Stimulated activated naive CD4-positive, alpha-beta T cell treated with Interleukin-2 at 50 U/mL for 16 hours (primary cell): ENCODE measurements around the gene TNIP1.

ENCODE experiments used
- DNase-seq: peaks from one replicate; lab custom pipeline; 2025; lab: John Stamatoyannopoulos, UW

The TNIP1 gene, protein sequence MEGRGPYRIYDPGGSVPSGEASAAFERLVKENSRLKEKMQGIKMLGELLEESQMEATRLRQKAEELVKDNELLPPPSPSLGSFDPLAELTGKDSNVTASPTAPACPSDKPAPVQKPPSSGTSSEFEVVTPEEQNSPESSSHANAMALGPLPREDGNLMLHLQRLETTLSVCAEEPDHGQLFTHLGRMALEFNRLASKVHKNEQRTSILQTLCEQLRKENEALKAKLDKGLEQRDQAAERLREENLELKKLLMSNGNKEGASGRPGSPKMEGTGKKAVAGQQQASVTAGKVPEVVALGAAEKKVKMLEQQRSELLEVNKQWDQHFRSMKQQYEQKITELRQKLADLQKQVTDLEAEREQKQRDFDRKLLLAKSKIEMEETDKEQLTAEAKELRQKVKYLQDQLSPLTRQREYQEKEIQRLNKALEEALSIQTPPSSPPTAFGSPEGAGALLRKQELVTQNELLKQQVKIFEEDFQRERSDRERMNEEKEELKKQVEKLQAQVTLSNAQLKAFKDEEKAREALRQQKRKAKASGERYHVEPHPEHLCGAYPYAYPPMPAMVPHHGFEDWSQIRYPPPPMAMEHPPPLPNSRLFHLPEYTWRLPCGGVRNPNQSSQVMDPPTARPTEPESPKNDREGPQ

DNA sequence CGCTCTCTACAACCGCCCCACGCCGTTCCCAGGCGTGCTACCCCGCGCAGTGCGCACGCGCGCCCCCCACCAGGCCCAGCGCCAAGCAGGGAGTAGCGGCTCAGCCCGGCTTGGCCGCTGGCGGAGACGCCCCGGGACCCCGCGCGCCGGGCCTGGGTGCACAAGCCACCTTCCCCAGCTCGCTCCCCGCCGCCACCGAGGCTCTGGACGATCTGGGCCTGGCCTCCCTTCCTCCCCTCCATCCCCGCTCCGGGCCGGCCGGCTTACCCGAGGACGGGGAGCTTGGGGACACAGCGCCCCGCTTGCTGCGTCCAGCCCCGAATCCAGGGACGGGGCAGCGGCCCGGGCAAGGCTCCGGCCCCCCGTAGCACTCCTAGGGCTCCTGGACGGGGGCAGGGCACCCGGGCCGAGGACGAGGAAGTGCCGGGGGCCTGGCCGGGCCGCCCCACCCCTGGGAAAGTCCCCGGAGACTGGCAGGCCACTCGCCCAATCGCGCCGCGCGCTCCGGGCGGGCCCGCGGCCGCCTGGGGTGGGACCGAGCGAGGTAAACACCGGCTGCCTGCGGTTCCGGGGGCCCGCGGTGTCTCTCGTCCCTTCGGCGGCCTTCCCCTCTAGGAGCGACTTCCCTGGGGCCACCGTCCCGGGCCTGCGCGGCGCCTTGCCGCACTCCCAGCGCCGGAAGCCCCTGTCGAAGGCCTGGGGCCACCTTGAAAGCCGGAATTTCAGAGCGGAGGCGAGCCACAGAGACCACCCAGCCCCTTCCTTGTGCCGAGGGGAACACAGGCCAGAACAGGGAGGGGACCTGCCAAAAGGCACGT is at the start of gene TNIP1:
Gene TNIP1 (minus strand): TSS at position 422 of the 818 bp plus-strand sequence. CDS start 15,939 bp downstream, outside the sequence.
- DNase-seq = peak; percentile 88

DNA sequence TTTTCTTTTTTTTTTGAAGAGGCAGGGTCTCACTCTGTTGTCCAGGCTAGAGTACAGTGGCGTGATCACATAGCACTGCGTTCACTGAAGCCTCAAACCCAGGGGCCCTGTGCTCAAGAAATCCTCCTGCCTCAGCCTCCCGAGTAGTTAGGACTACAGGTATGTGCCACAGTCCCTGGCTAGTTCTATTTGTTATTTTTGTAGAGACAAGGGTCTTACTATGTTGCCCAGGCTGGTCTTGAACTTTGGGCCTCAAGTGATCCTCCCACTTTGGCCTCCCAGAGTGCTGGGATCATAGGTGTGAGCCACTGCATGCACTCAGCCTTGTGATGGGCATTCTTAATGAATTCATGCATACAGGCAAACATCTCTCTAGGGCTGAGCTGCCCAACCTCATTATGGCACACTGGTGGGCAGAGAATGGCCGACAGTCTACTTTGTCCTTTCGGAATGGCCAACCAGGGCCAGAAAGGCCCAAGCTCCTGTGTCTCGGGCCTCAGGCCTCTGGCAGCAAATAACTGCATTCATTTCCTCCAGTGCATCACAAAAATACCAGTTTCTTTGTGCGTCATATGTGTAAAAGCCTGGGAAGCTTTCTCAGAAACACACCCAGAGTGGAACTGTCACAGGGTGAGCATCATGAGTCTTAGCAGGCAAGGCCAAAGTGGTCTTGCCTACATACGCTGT is 49.5 kb upstream of the TNIP1 start:
- DNase-seq = no peak

- DNase-seq = no peak
Observed at GRCh38 chr5:151128817-151129216, 48.0 kb upstream of the TNIP1 start.

DNA sequence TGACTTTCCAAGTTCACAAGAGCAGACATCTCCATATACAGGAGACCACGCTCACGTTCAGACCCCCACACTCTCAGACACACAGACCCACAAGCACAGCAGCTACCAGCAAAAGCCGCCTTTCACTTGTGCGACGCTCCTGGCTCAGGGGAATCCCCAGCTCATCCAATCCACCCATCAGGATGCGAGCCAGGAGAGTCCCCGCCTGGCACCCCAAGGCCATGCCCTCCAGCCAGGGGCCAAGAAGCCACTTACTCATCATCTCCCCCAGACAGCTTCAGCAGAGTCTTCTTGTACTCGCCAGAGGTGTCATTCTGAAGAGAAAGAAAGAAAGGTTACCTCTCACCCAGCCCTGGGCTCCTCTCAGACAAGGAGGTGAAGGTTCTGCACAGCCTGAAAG is 47.1 kb upstream of the TNIP1 start:
- DNase-seq = no peak

DNA sequence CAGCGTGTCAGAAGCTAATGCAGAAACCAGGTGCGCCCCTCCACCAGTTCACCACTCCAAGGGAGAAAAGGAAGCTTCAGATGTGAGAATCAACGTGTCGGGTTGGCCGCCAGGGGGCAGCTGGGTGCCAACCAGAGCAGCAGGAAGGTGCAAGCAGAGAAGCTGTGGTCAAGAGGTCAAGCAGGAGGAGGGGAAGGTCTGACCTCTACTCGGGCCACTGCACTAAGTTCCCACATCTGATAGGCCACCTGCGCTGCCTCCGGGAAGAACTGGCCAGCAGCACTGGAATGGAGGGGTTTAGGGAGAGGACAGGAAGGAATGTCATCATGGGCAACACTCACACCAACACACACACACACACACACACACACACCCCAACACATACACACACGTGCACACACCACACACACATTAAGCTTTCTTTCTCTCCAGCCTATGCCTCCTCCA is 45.4 kb upstream of the TNIP1 start:
- peak; percentile 54 for DNase-seq

GRCh38 chr5:151125421-151125820 is 44.6 kb upstream of the TNIP1 start:
- no peak for DNase-seq

GRCh38 chr5:151123897-151124751 is 43.3 kb upstream of the TNIP1 start:
- peak; percentile 7 for DNase-seq

DNA sequence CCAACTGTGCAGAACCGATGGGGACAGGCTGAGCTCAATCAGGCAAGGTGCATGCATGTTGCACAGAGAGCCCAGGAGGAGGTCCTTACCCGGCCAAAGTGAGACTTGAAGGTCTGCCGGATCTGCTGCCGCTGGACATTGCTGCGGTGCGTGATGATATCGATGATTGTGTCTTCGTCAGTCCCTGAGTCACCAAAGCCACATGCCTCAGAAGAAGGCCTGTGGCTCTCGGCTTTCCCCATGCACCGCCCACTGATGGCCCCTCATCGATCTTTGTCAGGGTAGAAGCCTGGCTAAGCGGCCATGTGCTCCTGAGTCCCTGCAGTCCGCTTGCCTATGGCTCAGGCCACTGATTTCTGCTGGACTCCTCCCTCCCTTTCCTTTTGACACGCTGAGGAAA is 42.0 kb upstream of the TNIP1 start:
- no peak for DNase-seq

- no peak for DNase-seq
Observed at GRCh38 chr5:151121665-151122064, 40.8 kb upstream of the TNIP1 start.

GRCh38 chr5:151121095-151121494 is 40.3 kb upstream of the TNIP1 start:
- no peak for DNase-seq

GRCh38 chr5:151118913-151119575 is 38.2 kb upstream of the TNIP1 start:
- DNase-seq = no peak

GRCh38 chr5:151115272-151115905 is 34.6 kb upstream of the TNIP1 start:
- peak; percentile 65 for DNase-seq

DNA sequence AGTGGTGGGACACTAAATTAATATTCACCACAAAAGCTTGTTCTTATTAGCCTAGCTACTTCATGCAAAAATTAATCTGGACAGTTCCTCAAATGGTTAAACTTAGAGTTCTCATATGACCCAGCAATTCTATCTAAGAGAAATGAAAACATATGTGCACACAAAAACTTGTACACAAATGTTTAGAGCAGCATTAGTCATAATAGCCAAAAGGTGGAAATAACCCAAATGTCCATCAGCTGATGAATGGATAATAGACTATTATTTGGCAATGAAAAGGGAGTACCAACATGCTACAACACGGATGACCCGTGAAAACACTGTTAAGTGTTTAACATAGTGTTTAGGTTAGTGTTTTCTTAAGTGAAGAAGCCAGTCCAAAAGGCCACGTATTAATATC is 32.8 kb upstream of the TNIP1 start:
- no peak for DNase-seq

DNA sequence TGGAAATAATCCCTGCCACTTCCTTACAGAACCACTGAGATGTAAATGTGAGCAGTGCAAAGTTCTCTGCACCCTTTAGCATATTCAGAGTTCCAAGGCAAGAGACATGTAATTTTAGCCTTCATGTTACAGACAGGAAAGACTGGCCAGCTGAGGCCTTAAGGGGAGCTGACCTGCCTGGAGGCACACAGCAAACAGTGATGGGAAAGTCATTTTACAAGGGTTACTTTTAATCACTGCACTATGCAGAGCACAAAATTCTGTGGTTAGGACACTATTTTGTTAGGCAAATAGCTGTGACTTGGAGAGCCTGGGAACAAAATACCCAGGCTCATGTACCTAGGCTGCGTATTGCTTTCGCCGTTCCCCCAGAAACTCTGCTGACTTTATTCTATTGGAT is 30.2 kb upstream of the TNIP1 start:
- DNase-seq = no peak

DNA sequence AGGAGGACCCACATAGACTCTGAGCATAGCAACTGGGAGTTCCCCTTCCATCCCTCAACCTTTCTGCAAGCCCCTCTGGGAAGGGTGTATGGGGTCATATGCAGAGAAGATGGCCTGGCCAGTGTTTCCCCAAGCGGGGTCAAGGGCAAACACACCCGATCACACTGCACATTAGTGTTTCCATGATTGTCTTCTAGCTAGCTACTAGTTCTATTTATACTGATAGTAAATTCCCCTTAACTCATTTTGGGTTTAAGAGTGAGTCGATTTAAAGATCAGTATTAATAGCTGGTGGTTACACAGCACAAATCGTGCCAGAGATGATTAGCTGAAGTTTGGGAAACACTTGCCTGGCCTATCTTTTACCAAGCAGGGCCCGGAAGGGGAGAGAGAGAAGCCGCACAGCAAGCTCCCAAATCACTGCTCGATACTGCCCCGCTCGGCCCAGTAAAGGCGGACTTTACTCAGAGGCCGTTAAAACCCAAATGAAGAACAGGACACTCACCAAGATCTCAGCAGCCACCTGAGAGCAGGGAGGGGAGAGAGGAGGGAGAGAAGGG is 29.4 kb upstream of the TNIP1 start:
- DNase-seq = no peak

GRCh38 chr5:151108566-151108965 is 27.7 kb upstream of the TNIP1 start:
- no peak for DNase-seq

- no peak for DNase-seq
Observed at GRCh38 chr5:151107738-151108520, 27.1 kb upstream of the TNIP1 start.

DNA sequence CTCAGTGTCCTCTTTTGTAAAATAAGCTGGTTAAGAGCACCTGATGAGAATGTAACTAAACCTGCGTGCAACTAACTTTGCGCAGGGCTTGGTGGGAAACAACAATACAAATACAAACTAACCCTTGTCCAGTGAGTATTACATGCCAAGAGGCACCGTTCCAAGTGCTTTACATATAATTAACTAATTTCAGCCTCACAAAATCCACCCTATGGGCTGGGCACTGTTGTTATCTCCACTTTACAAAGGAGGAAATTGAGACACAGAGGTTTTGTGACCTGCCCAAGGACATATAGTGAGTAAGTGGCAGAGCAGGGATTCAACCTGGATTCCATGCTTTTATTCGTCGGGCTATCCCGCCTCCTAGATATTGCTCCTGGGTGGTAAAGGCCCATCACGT is 26.2 kb upstream of the TNIP1 start:
- DNase-seq = no peak

DNA sequence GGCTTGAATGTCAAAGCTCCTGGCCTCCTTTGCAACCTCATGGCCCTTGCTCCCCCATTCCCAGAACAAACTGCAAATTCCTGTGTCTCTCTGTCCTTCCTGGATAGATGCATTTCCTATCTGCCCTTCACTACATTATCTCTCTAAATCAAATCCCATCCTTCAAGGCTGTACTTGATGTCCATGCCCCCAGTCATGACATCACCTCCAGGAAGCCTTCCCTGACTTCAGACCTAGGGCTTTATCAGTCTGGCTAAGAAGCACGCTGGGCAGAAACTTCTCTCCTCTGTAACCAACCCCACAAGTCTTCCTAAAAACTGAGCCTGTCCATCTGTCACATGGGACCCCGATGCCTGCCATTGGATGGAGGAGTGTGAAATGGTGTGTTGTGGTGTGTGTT is 25.7 kb upstream of the TNIP1 start:
- DNase-seq = no peak
